ENCODE measurements around the gene BHMT2.

DNA sequence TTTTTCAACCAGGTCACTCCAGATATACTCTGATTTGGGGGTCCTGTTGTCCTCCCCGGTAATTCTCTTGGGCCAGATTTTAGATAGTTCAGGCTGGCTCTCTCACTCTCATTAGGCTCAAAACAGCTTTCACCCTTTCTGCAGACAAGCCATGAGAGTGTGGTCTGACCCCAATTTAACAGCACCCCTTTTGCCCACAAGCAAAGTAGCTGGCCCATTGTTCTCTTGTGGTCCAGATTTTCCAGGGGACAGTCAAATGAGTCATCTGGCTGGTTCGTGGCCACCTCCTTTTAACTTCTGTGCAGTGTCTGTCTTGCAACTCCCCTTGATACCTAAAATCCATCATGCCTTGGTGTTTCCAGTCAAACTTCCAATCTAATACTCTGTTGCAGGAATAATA is 16.5 kb downstream of the BHMT2 start:
- no peak for TF ChIP-seq EZH2phosphoT487 (IDR thresholded peaks at IDR 0.05; ENCODE audit: borderline replicate concordance)
- TF ChIP-seq, protein P1, sequence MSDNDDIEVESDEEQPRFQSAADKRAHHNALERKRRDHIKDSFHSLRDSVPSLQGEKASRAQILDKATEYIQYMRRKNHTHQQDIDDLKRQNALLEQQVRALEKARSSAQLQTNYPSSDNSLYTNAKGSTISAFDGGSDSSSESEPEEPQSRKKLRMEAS (IDR thresholded peaks at IDR 0.05): no peak
- TF ChIP-seq, protein P2, sequence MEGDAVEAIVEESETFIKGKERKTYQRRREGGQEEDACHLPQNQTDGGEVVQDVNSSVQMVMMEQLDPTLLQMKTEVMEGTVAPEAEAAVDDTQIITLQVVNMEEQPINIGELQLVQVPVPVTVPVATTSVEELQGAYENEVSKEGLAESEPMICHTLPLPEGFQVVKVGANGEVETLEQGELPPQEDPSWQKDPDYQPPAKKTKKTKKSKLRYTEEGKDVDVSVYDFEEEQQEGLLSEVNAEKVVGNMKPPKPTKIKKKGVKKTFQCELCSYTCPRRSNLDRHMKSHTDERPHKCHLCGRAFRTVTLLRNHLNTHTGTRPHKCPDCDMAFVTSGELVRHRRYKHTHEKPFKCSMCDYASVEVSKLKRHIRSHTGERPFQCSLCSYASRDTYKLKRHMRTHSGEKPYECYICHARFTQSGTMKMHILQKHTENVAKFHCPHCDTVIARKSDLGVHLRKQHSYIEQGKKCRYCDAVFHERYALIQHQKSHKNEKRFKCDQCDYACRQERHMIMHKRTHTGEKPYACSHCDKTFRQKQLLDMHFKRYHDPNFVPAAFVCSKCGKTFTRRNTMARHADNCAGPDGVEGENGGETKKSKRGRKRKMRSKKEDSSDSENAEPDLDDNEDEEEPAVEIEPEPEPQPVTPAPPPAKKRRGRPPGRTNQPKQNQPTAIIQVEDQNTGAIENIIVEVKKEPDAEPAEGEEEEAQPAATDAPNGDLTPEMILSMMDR (IDR thresholded peaks at IDR 0.05 in 2 of 3, conservative IDR thresholded peaks at IDR 0.05 in 1 of 3; ENCODE audit: borderline replicate concordance in 1 of 3, insufficient read depth in 1 of 3, low read depth in 2 of 3, low read length in 2 of 3): no peak
- no peak for TF ChIP-seq CEBPB (IDR thresholded peaks at IDR 0.05; ENCODE audit: low read depth)
